HG02840 (cell line): Measurements from ENCODE around the gene KHK.
A peak's percentile ranks its signal among the peaks of the same experiment; 100 is the strongest.

Experiments
- ATAC-seq: cut with Tn5 transposase; IDR thresholded peaks from one replicate; pipeline ENCODE4 v1.9.1; 2021; ENCODE audit warnings: mild to moderate bottlenecking, moderate library complexity, moderate number of reproducible peaks; ENCODE audit not compliant: unreplicated experiment, low FRiP score

KHK gene

GRCh38 chr2:27080603-27080936 is 6.0 kb upstream of the KHK start:
- no peak for ATAC-seq

GRCh38 chr2:27081984-27082772 is 4.4 kb upstream of the KHK start:
- no peak for ATAC-seq

GRCh38 chr2:27082773-27083409 is 3.7 kb upstream of the KHK start:
- no peak for ATAC-seq

DNA sequence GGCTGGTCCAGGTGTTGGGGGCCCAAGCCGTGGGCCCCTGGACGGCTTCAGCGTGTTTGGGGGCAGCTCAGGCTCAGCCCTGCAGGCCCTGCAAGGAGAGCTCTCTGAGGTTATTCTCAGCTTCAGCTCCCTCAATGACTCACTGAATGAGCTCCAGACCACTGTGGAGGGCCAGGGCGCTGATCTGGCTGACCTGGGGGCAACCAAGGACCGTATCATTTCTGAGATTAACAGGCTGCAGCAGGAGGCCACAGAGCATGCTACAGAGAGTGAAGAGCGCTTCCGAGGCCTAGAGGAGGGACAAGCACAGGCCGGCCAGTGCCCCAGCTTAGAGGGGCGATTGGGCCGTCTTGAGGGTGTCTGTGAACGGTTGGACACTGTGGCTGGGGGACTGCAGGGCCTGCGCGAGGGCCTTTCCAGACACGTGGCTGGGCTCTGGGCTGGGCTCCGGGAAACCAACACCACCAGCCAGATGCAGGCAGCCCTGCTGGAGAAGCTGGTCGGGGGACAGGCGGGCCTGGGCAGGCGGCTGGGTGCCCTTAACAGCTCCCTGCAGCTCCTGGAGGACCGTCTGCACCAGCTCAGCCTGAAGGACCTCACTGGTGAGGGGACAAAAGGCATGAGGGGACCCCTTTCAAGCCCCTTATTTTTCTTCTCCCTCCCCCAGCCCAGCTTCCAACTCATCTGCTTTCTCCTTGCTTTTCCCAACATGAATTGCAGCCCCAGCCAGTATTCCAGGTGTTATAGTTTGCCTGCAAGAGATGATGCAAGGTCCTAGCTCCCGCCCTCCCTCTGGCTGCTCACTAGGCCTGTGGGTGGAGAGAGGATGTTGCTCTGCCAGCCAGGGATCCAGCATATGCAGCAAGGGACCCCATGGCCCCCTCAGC is 2.9 kb upstream of the KHK start:
- ATAC-seq = no peak

DNA sequence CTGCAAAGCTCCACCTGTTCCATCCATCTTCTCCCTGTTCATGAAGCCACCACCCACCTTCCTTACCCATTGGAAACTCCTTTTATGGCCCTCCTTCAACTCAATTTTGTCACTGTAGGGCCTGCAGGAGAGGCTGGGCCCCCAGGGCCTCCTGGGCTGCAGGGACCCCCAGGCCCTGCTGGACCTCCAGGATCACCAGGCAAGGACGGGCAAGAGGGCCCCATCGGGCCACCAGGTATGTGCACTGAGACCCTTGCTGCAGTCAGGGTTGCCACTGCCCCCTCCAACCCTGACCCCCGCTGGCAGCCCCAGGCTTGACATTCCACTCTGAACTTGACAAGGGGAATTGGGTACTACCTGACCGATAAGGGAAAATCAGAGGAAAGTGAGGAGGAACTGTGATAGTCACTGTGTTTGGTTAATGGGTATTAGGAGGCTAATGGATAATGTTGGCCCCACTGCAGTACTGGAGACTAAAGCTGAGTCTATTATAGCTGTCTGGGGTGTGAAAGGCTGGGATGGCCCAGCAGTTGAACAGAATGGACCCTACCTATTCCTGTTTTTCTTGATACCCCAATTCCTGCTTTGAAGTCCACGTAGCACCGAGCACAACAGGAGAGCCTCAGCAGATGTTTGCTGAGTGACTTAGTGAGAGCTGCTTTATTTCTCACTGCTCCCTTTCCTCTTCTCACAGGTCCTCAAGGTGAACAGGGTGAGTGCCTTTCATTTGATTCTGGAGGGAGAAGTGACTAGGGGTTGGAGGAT is 2.1 kb upstream of the KHK start:
- ATAC-seq = no peak

GRCh38 chr2:27085062-27085672 is 1.4 kb upstream of the KHK start:
- ATAC-seq = no peak

DNA sequence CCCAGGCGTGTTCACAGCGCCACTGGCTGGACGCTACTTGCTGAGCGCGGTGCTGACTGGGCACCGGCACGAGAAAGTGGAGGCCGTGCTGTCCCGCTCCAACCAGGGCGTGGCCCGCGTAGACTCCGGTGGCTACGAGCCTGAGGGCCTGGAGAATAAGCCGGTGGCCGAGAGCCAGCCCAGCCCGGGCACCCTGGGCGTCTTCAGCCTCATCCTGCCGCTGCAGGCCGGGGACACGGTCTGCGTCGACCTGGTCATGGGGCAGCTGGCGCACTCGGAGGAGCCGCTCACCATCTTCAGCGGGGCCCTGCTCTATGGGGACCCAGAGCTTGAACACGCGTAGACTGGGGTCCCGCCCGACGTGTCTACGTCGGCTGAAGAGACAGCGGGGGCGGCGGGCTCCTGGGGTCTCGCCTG is 891 bp upstream of the KHK start:
- ATAC-seq = peak; percentile 4

DNA sequence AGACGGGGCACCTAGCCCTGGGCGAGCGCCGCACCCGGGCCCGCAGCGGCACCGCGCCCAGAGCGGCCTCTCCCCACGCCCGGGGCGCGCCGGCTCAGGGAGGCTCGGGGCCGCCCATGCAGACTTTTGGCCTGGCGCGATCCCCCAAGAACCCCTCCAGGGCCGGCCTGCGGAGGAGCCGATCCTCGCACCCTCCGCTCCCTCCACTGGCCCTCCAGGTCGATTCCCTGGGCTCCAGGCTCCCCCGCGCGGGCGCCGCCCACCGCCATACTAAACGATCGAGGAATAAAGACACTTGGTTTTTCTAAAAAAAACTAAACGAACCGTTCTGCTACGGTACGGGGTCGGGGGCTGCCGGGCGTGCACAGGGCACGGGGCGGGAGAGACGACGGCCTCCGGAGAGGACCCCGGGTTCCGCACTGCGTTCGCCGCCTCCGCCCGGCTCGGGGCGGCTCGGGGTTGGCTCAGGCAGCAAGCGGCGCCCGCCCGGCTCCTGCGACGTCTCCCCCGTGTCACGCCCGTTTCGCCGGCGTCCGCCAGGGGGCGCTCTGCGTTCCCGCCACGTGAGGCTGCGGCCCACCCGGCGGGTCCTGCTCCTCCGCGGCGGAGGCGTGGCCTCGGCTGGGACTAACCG is 365 bp upstream of the KHK start:
- ATAC-seq = peak; percentile 74

DNA sequence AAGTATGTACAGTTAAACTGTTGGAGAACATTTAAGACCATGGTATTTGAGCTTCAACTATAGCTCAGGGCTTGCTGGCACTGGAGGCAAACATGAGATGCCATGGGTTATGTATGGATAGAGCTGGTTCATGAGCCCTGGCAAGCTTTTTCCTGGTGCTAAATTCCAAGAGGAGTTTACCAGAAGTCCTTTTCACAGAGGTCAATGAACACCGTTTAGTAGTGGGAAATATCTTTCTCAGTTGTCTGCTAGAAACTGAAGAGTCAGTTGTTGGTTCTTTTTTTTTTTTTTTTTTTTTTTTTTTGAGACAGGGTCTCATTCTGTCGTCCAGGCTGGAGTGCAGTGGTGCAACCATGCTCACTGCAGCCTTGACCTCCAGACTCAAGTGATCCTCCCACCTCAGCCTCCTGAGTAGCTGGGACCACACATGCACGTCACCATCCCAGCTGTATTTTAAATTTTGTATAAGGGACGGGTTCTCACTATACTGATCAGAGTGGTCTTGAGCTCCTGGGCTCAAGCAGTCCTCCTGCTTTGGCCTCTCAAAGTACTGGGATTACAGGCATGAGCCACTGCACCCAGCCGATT is 1.3 kb downstream of the KHK start:
- ATAC-seq = no peak

- ATAC-seq = no peak
These were observed 2.1 kb downstream of the KHK start for GRCh38 chr2:27088634-27089033.

- no peak for ATAC-seq
These were observed 2.8 kb downstream of the KHK start for GRCh38 chr2:27089111-27089954.

DNA sequence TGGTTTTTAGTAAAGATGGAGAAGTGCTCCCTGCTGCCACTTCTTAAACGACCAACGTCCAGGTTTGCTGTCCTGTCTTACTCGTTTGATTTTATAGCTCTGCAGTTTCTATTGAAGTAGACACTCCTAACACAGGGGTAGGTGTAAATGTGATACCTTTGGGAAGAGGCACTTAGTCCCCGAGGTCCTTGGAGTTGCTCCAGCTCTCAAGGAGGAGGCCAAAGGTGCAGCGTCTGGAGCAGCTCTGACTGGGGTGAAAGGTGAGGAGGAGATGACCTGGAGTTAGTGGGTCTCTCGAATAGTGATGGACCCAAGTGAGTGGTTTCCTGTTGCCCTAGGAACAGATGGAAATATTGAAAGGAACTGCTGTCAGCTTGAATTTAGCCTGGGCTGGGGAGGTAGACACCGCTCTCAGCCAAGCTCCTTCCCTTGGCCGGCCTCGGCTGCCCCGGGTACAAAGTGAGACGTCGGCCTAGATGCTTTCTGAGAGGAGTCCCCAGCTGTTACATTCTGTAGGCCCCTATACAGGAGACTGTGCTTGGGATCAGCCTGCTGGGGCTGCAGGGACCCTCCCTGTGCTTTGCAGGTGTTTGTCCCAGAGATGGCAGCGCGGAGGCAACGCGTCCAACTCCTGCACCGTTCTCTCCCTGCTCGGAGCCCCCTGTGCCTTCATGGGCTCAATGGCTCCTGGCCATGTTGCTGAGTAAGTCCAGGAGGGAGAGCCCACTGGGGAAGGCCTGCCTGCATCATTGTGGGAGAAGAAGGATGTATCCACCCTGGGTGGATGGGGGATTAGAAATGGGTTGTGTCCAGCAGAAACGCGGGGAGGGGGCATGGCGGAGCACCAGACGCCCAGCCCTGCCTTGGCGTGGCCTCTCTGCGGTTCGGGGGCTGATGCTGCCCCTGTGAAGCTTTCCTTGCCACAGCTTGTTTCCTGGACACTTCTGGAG is 5.4 kb downstream of the KHK start:
- no peak for ATAC-seq

DNA sequence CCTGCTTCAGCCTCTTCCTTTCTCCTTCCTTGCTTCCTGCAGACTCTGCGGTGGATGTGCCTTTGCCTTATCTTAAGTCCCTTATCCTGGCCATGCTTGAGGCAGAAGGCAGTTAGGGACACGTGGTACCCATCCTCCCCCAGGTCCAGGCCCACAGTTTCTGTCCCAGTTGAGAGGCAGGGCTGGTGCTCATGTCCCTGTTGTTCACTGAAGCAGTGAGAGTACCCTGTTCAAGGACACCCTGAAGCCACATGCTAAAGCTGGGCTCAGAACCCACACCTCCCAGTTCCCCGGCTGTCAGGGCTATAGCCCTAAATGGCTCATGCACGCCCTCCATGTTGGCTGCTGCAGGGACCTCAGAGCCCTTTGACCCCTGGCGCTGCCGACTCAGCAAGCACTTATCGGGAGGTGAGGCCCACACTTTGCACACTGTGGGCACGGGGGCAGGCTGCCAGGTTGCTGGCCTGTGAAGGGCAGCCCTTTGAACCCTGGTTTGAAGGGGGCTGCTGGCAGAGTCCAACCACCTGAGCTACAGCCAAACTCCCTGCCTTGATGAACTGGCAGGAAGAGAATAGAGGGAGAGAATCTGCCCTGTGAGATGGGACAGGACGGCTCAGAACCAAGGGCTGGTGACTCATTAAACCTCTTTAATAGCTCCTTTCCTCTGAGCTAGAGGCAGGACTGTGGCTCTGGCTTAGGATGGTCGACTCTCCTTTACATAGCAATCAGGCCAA is 6.3 kb downstream of the KHK start:
- ATAC-seq = no peak

- no peak for ATAC-seq
These were observed 7.1 kb downstream of the KHK start for GRCh38 chr2:27093430-27094352.

DNA sequence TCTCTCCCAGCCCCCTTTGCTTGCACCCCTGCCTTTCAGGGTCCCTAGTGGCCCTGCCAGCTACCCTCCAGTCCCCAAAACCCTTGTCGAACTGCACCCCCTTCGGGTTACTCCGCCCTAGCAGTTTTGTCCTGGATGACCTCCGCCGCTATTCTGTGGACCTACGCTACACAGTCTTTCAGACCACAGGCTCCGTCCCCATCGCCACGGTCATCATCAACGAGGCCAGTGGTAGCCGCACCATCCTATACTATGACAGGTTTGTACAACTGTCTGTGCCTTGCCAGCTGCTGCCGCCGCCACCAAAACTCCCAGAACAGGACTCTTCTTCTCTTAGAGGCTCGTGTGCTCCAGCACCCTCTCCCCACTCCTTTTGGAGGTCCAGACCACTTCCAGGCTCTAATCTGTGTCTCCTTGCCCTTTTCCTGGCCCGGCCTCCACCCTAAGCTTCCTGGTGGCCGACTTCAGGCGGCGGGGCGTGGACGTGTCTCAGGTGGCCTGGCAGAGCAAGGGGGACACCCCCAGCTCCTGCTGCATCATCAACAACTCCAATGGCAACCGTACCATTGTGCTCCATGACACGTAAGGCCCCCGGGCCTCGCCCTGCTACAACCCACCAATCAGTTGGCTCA is 7.9 kb downstream of the KHK start:
- ATAC-seq = no peak
